ENCODE measurements around the gene SORBS2.

- TF ChIP-seq POLR2A (IDR thresholded peaks at IDR 0.05; ENCODE audit: borderline replicate concordance, extremely low read depth, insufficient read depth, insufficient read length), result no peak
- TF ChIP-seq CTCF (IDR thresholded peaks at IDR 0.05 in 2 of 3, conservative IDR thresholded peaks at IDR 0.05 in 1 of 3; ENCODE audit: borderline replicate concordance in 1 of 3, insufficient read depth in 1 of 3, low read depth in 2 of 3, low read length in 2 of 3), result no peak
- TF ChIP-seq REST (IDR thresholded peaks at IDR 0.05; ENCODE audit: low read depth), result no peak
- TF ChIP-seq FOSL1 (IDR thresholded peaks at IDR 0.05; ENCODE audit: low read depth), result no peak
- no peak for TF ChIP-seq ELF1 (IDR thresholded peaks at IDR 0.05; ENCODE audit: borderline replicate concordance, low read depth)
- no peak for TF ChIP-seq SP1 (IDR thresholded peaks at IDR 0.05; ENCODE audit: low read depth)
- TF ChIP-seq EZH2 (IDR thresholded peaks at IDR 0.05), result no peak
- no peak for TF ChIP-seq EZH2phosphoT487 (IDR thresholded peaks at IDR 0.05; ENCODE audit: borderline replicate concordance)
Measured at GRCh38 chr4:185835814-185836213, 23.8 kb upstream of the SORBS2 start.
